Trophoblast cell (in vitro differentiated cells and primary cell): ENCODE results near the gene UBE2E1.

Source experiments
- DNase-seq, 2 donors: peaks; one replicate each; pipeline ENCODE4 v3.0.0-alpha.2; 2016
- H2AFZ ChIP-seq: 2 replicates; pipeline ENCODE4 v1.6.1; 2013; ENCODE audit warnings: low read length, moderate library complexity, mild to moderate bottlenecking; ENCODE audit not compliant: insufficient read depth, poor library complexity
- H2AK5ac ChIP-seq: 2 replicates; pipeline ENCODE4 v1.6.1; 2013; ENCODE audit warnings: mild to moderate bottlenecking, low read length
- H2BK120ac ChIP-seq: 2 replicates; pipeline ENCODE4 v1.6.1; 2013; ENCODE audit warnings: low read length, mild to moderate bottlenecking, moderate library complexity; ENCODE audit not compliant: insufficient read depth, poor library complexity
- H2BK12ac ChIP-seq: 2 replicates; pipeline ENCODE4 v1.6.1; 2013; ENCODE audit warnings: mild to moderate bottlenecking, low read length, moderate library complexity
- H2BK5ac ChIP-seq: 2 replicates; pipeline ENCODE4 v1.6.1; 2013; ENCODE audit warnings: low read length, low read depth, moderate library complexity, mild to moderate bottlenecking; ENCODE audit not compliant: poor library complexity
- H3K14ac ChIP-seq: 2 replicates; pipeline ENCODE4 v1.6.1; 2013; ENCODE audit warnings: mild to moderate bottlenecking, low read length
- H3K18ac ChIP-seq: 2 replicates; pipeline ENCODE4 v1.6.1; 2013; ENCODE audit warnings: mild to moderate bottlenecking, low read length
- H3K23ac ChIP-seq: 2 replicates; pipeline ENCODE4 v1.6.1; 2013; ENCODE audit warnings: low read length
- H3K27ac ChIP-seq: 2 replicates; pipeline ENCODE4 v1.5.1; 2013; ENCODE audit warnings: low read depth, mild to moderate bottlenecking, inconsistent platforms, low read length, moderate library complexity
- H3K27me3 ChIP-seq: 2 replicates; pipeline ENCODE4 v1.6.1; 2013; ENCODE audit warnings: inconsistent platforms, mild to moderate bottlenecking, low read length, moderate library complexity; ENCODE audit not compliant: insufficient read depth
- H3K36me3 ChIP-seq, 2 experiments: 1 replicate in 1 of 2; 2 replicates in 1 of 2; pipeline ENCODE4 v1.6.1; 2013; ENCODE audit warnings: low read length in 2 of 2, mild to moderate bottlenecking in 2 of 2, moderate library complexity in 1 of 2; ENCODE audit not compliant: insufficient read depth in 2 of 2, control insufficient read depth in 1 of 2
- H3K4ac ChIP-seq: 2 replicates; pipeline ENCODE4 v1.6.1; 2013; ENCODE audit warnings: low read depth, mild to moderate bottlenecking, low read length, moderate library complexity
- H3K4me1 ChIP-seq, 2 experiments: 1 replicate in 1 of 2; 2 replicates in 1 of 2; pipeline ENCODE4 v1.6.1; 2013; ENCODE audit warnings: low read length in 2 of 2, mild to moderate bottlenecking in 2 of 2, moderate library complexity in 1 of 2; ENCODE audit not compliant: insufficient read depth in 2 of 2, control insufficient read depth in 1 of 2
- H3K4me2 ChIP-seq: 2 replicates; pipeline ENCODE4 v1.6.1; 2013; ENCODE audit warnings: inconsistent platforms, mild to moderate bottlenecking, low read length, moderate library complexity
- H3K4me3 ChIP-seq: 2 replicates; pipeline ENCODE4 v1.5.1; 2013; ENCODE audit warnings: mild to moderate bottlenecking, low read depth, low read length, inconsistent platforms
- H3K79me1 ChIP-seq: one replicate; pipeline ENCODE4 v1.6.1; 2013; ENCODE audit warnings: low read length
- H3K79me2 ChIP-seq: 2 replicates; pipeline ENCODE4 v1.6.1; 2013; ENCODE audit warnings: low read length, mild to moderate bottlenecking; ENCODE audit not compliant: control insufficient read depth, insufficient read depth, poor library complexity
- H3K9ac ChIP-seq: 2 replicates; pipeline ENCODE4 v1.6.1; 2013; ENCODE audit warnings: mild to moderate bottlenecking, low read length
- H3K9me3 ChIP-seq: 2 replicates; pipeline ENCODE4 v1.6.1; 2013; ENCODE audit warnings: low read depth, mild to moderate bottlenecking, control low read depth, inconsistent platforms, low read length; ENCODE audit not compliant: insufficient read depth
- H4K12ac ChIP-seq: 2 replicates; pipeline ENCODE4 v1.6.1; 2013; ENCODE audit warnings: low read depth, mild to moderate bottlenecking, low read length, moderate library complexity
- H4K8ac ChIP-seq: 2 replicates; pipeline ENCODE4 v1.6.1; 2013; ENCODE audit warnings: low read depth, mild to moderate bottlenecking, low read length, moderate library complexity
- H4K91ac ChIP-seq: one replicate; pipeline ENCODE4 v1.6.1; 2013; ENCODE audit warnings: low read depth, mild to moderate bottlenecking, low read length, moderate library complexity
- WGBS: extraction: QIAGEN DNeasy Blood & Tissue Kit; methylation state at CpG from one replicate; pipeline ENCODE4 v1.1.7; 2013; ENCODE audit warnings: missing lambda C conversion rate; ENCODE audit not compliant: insufficient read length, insufficient coverage; ENCODE audit errors: extremely low coverage; 5-methylcytosine and 5-hydroxymethylcytosine counted together

Gene UBE2E1

GRCh38 chr3:23821858-23822257, 16.1 kb downstream of the UBE2E1 start:
- H3K4me1 ChIP-seq = peaks cover 0 to 1% of the 10 kb centered on the region in 2 experiments
- no peaks in the 10 kb centered on the region for H3K79me1 ChIP-seq
- no peak overlapping the region for H3K23ac ChIP-seq
- no peak overlapping the region for H3K4ac ChIP-seq
- H2AK5ac ChIP-seq = no peak overlapping the region
- no peak for DNase-seq
- no peak overlapping the region for H3K4me3 ChIP-seq
- H3K18ac ChIP-seq = no peak overlapping the region
- no peak overlapping the region for H3K27ac ChIP-seq
- H3K9me3 ChIP-seq = no peaks in the 10 kb centered on the region
- no peak overlapping the region for H2BK12ac ChIP-seq
- no peaks in the 10 kb centered on the region for H3K27me3 ChIP-seq
- H3K14ac ChIP-seq = no peak overlapping the region
- no peak overlapping the region for H2BK5ac ChIP-seq
- peaks cover 2% of the 10 kb centered on the region for H3K79me2 ChIP-seq
- no peak overlapping the region for H2AFZ ChIP-seq
- no peak overlapping the region for H3K4me2 ChIP-seq
- no peak overlapping the region for H3K9ac ChIP-seq
- H4K12ac ChIP-seq = no peak overlapping the region
- H2BK120ac ChIP-seq = no peak overlapping the region
- no peak overlapping the region for H4K8ac ChIP-seq
- peaks cover 0 to 2% of the 10 kb centered on the region in 2 experiments for H3K36me3 ChIP-seq
- H4K91ac ChIP-seq = no peak overlapping the region
- no CpG with 5 or more reads among the region's 1 CpG for WGBS

DNA sequence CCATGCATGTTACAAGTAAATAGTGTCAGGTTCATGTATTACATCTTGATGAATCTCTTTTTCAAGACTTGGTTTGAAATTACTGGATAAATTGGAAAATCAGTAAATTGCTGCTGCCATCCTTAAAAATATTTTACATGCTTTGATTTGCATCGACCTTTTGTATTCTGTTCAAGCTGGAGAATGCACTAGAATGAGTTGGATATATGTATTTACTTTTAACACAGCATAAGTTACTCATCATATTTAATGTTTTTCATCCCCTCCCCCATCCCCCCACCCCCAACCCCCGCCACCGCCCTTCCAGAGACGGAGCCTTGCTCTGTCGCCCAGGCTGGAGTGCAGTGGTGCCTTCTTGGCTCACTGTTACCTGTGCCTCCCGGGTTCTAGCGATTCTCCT, 16.8 kb downstream of the UBE2E1 start:
- Histone ChIP-seq H2BK5ac (no peak overlapping the region), H3K27ac (no peak overlapping the region), H2AFZ (no peak overlapping the region), H3K4me1 (peaks cover 0 to 1% of the 10 kb centered on the region in 2 experiments), H3K9ac (no peak overlapping the region), H3K79me1 (no peaks in the 10 kb centered on the region), H3K4me3 (no peak overlapping the region), H3K23ac (no peak overlapping the region), H3K36me3 (peaks cover 0 to 2% of the 10 kb centered on the region in 2 experiments), H3K27me3 (no peaks in the 10 kb centered on the region), H3K14ac (no peak overlapping the region), H2AK5ac (no peak overlapping the region), H3K4me2 (no peak overlapping the region), H3K4ac (no peak overlapping the region), H2BK12ac (no peak overlapping the region), H3K9me3 (no peaks in the 10 kb centered on the region), H3K79me2 (peaks cover 2% of the 10 kb centered on the region), H4K91ac (no peak overlapping the region), H4K12ac (no peak overlapping the region), H3K18ac (no peak overlapping the region), H2BK120ac (no peak overlapping the region), H4K8ac (no peak overlapping the region)
- no CpG with 5 or more reads among the region's 7 CpGs for WGBS
- DNase-seq = no peak

DNA sequence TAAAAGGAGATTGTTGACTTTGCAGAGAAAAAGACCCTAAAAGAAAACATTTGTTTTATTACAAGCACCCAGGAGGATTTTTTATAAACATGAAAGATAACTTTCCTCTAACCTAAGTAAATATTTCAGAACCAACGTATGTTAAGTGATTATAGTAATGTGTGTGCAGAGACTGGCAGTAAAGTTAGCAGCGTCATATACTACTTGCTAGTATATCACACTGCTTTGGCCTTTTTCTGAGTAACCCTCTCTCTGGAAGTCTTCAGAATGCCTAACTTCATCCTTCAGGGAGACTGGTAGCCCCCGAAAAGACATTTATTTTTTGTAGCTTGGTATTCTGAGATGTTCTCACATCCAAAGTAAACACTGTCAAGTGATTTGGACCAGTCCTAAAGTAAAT, 17.9 kb downstream of the UBE2E1 start:
- Histone ChIP-seq H3K79me1 (no peaks in the 10 kb centered on the region), H3K4ac (no peak overlapping the region), H2BK12ac (no peak overlapping the region), H3K4me3 (no peak overlapping the region), H3K27me3 (no peaks in the 10 kb centered on the region), H2BK120ac (no peak overlapping the region), H4K8ac (no peak overlapping the region), H4K91ac (no peak overlapping the region), H3K27ac (no peak overlapping the region), H2AK5ac (no peak overlapping the region), H2BK5ac (no peak overlapping the region), H3K23ac (no peak overlapping the region), H3K36me3 (peaks cover 0 to 2% of the 10 kb centered on the region in 2 experiments), H3K18ac (no peak overlapping the region), H3K4me1 (peaks cover 0 to 1% of the 10 kb centered on the region in 2 experiments), H3K9ac (no peak overlapping the region), H3K9me3 (no peaks in the 10 kb centered on the region), H2AFZ (no peak overlapping the region), H4K12ac (no peak overlapping the region), H3K14ac (no peak overlapping the region), H3K4me2 (no peak overlapping the region), H3K79me2 (peaks cover 2% of the 10 kb centered on the region)
- no CpG with 5 or more reads among the region's 3 CpGs for WGBS
- no peak for DNase-seq

- no peak for DNase-seq
- H2AFZ ChIP-seq = no peak overlapping the region
- no peak overlapping the region for H3K4me3 ChIP-seq
- no peak overlapping the region for H3K27ac ChIP-seq
- no peak overlapping the region for H3K9ac ChIP-seq
- H3K36me3 ChIP-seq = peaks cover 0 to 2% of the 10 kb centered on the region in 2 experiments
- no peaks in the 10 kb centered on the region for H3K79me1 ChIP-seq
- no peak overlapping the region for H3K18ac ChIP-seq
- no peaks in the 10 kb centered on the region for H3K27me3 ChIP-seq
- H3K4me2 ChIP-seq = no peak overlapping the region
- H3K79me2 ChIP-seq = peaks cover 2% of the 10 kb centered on the region
- H2BK12ac ChIP-seq = no peak overlapping the region
- WGBS = no CpG with 5 or more reads among the region's 5 CpGs
- no peaks in the 10 kb centered on the region for H3K9me3 ChIP-seq
- H3K4me1 ChIP-seq = peaks cover 0 to 1% of the 10 kb centered on the region in 2 experiments
- no peak overlapping the region for H2BK120ac ChIP-seq
- no peak overlapping the region for H2AK5ac ChIP-seq
- H4K91ac ChIP-seq = no peak overlapping the region
- H4K12ac ChIP-seq = no peak overlapping the region
- H3K4ac ChIP-seq = no peak overlapping the region
- no peak overlapping the region for H3K14ac ChIP-seq
- H3K23ac ChIP-seq = no peak overlapping the region
- no peak overlapping the region for H4K8ac ChIP-seq
- H2BK5ac ChIP-seq = no peak overlapping the region
Measured at GRCh38 chr3:23824699-23825444, 19.1 kb downstream of the UBE2E1 start.
